GM19455 (cell line): ENCODE data around the gene DGKQ.
A peak's percentile ranks its signal among the peaks of the same experiment; 100 is the strongest.

Experiments used
- ATAC-seq: cut with Tn5 transposase; IDR thresholded peaks from one replicate; pipeline ENCODE4 v1.9.1; 2021; ENCODE audit not compliant: unreplicated experiment

Gene DGKQ

GRCh38 chr4:996997-997374 is 23.6 kb upstream of the DGKQ start:
- no peak for ATAC-seq

- ATAC-seq, result no peak
These were observed 22.9 kb upstream of the DGKQ start for GRCh38 chr4:996030-996996.

DNA sequence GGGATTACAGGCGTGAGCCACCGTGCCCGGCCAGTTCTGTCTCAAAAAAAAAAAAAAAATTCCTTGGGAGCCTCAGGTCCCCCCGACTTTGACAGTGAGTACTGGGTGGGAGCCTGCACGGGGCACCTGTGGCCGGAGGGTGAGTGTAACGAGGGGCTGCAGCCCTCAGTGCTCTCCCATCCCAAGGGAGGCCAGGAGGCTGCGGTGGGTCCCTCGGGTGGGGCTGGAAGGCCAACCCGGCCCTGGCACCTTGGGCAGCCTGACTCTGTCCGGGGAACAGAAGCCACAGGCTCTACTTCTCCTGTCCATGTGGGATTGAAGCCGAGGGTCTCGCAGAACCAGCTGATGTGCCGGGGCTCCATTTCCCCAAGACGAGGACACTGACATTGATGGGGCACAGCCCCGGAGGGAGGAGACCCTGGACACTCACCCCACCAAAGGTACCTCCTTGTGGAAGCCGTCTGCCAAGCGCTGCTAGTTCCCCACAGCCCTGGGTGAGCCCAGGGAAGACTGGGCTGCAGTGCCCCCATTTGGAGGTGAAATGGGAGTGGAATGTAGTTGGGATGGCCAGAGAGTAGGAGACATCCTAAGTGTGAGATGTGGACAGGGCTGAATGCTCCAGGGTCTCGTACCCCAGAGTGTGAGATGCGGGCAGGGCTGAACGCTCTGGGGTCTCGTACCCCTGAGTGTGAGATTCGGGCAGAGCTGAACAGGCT is 22.1 kb upstream of the DGKQ start:
- no peak for ATAC-seq

- no peak for ATAC-seq
These were observed 20.0 kb upstream of the DGKQ start, which contains the start of gene SLC26A1 for GRCh38 chr4:993111-994029. Gene SLC26A1, minus strand, starts transcription at chr4:993404. Its CDS starts 1,701 bp downstream, at chr4:991703.

GRCh38 chr4:992297-993110 is 19.1 kb upstream of the DGKQ start:
- ATAC-seq, result no peak

DNA sequence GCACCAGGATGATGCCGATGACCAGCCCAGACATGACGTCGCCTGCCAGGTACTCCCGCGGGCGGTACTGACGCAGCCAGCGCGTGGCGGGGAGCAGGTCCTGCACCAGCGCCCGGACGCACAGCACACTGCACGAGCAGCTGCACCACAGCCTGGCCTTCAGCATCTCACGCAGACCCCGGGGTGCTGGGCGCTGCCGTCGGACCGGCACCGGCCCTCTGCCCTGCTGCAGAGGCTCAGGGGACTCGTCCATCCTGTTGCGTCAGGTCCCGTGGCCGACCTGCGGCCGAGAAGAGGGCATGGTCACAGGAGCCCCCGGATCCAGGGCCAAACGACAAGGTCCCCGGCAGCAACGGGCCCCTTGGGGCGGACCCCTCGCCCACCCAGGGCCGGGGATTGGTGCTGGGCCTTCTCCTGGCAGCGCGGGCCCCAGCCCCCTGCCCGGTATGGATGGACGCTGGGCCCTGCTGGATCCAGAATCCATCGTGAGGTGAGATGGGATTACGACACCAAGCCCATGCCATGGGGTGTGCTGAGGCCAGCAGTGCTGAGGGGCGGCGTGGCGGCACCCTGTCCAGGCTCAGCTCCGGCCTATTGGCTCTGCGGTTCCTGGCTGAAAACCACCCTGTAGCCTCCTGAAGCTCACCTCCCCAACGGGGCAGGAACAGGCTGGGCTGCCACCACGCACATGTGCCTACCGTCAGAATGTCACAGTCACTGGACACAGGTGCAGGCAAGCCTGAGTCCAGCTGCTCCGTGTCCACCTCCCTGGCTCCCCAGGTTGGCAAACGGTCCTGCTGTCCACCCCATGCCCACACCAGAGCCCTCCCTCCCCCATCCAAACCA is 18.3 kb upstream of the DGKQ start:
- no peak for ATAC-seq

DNA sequence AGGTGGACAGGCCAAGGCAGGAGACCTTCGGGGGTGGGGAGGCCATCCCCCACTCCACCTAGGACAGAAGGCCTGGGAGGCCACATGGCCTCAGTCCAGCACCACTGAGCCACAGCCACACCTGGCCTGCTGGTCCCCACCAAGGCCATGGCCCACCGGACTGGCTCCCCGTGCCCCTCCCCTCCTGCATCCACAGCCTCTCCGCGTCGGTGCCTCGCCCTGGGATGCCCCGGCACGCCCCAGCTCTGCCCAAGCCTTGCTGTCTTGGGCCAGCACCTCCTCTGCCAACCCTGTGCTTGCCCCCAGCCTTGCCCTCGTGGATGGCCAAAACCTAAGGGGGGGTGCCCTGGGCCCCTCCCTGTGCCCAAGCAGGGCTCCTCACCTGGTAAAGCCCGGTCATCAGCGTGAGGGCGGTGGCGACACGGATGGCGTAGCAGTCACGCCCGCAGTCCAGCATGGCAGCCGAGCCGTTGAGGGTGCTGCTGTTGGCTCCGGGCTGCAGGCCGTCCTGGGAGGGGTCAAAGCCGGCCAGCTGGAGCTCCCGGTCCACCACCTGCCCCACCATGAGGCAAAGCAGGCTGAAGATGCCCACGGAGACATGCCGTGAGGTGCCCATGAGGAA is 17.5 kb upstream of the DGKQ start:
- no peak for ATAC-seq

DNA sequence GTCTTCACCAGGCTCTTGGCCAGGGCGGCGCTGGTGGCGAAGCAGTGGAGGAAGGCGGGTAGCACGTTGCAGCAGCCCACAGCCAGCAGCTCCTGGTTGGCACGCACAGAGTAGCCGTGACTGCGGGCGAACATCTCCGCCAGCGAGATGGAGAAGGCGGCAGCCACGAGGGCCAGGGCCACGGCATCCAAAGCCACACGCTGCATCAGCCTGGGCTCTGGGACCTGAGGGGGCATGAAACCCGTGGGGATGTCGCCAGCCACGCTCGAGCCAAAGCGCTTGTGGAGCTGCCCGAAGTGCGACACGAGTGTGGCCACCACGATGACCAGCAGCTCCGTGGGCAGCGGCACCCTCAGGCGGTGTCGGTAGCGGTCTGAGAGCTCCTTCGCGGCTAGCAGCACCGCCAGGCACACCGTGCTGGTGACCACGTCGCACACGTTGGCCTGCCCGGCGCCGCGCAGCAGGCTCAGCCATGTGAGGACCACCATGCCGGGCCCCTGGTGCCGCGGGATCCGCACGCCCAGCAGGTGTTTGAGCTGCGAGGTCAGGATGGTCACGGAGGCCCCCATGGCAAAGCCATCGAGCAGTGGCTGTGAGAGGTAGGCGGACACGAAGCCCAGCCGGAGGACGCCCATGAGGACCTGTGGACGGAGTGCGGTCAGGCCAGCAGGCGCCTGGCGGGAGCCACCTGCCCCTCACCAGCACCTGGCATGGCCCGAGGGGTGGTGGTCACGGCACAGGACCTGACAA is 16.5 kb upstream of the DGKQ start:
- no peak for ATAC-seq

DNA sequence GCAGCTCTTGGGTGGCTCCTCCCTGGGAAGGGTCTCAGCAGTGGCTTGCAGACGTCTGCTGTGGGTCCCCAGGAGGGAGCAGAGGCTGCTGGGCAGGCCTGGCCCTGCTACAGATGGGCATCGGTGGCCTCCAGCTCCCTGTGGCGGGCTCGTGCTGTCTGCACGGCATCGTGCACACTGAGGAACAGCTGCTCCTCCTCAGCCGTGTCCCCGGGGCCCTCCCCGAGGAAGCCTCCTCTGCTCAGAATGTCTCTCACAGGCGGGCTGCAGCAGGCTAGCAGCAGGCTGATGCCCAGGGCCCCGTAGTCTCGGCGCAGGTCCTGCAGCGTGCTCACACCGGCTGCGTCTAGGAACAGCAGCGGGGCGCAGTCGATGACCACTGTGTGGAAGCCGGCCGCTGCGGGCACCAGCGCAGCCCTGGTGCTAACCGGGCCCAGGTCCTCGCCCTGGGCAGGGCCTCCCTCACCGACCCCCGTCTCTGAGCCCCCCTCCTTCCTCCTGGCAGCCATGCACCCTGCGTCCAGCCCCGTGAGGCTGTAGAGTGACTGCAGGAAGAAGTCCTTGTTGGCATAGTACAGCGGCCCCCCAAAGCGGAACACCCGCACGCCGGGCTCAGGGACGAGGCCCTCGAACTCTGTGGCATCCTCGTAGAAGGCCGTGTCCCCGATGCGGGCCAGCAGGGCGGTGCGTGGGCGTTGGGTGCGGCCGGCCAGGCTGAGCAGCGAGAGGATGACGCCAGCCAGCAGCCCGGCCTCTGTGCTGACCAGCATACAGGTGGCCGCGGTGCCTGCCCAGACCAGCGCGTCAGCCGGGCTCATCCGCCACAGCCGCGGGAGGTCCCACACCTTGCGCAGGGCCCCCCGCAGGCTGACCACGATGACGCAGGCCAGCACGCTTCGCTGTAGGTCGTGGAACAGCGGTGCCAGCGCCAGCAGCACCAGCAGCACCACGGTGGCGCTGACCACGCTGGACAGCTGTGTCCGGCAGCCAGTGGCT is 15.7 kb upstream of the DGKQ start:
- no peak for ATAC-seq

DNA sequence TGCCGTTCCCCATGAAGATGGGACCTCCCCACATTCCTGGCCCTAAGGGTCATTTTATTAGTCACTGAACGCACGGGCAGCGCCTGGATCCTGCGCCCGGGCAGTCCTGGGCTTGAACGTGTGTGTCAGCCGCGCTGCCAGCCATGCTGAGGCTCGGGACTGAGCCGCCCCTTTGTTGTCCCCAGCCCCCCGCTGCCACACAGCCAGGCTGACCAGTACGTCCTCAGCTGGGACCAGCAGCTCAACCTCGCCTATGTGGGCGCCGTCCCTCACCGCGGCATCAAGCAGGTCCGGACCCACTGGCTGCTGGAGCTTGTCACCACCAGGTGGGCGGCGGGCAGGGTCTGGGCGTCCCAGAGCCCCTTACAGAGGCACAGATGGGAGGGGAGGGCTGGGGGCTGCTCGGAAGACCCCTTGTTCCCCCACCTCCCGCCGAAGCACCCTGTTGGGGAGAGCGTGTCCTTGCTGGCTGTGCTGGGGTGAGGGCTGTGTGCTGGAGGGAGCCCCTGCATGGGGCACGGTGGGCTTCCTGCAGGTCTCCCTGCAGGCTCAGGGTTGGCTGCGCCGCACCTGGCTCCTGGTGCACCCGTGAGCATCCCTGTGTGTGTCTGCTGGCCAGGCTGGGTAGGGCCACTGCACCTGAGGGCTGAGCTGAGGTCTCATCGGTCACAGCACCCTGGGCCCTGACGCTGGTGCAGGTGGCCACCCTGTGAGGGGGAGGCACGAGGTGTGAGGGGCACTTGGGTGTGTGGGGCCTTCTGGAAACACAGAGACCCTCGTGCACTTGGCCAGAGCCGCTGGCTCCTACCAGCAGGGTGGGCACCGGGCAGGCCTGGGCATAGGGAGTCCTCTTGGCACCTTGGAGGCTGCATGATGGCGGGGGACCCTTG is 14.5 kb upstream of the DGKQ start:
- ATAC-seq, result no peak

DNA sequence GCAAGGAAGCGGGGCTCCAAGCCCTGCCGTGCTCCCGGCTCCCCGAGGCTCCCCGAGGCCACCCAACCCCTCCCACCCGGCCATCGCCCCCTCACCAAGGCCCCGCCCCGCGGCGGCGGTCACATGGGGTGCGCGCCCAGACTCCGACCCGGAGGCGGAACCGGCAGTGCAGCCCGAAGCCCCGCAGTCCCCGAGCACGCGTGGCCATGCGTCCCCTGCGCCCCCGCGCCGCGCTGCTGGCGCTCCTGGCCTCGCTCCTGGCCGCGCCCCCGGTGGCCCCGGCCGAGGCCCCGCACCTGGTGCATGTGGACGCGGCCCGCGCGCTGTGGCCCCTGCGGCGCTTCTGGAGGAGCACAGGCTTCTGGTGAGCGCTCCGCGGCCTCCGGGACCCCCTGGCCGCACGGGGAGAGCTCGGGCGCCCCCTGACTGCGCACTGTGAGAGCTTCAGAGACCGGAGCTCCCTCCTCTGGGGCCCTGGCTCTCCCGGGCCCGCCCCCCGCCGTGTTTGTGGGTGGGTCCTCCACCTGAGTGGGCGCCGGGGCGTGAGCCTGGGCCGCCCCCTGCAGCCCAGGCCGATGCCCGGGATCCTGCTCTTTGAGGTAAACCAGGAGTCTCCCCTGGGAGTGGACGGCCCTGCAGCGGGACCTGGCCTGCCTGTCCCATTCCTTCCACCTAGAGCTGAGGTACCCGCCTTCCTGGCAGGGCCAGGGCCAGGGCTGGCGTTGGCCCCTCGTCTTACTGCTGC is 13.7 kb upstream of the DGKQ start, which contains the start of gene IDUA:
IDUA (plus strand) TSS at position 166 of the 745 bp plus-strand sequence; CDS start at position 207, 41 bp downstream.
- peak; percentile 76 for ATAC-seq

GRCh38 chr4:986428-986878 is 13.1 kb upstream of the DGKQ start:
- ATAC-seq, result peak; percentile 25

GRCh38 chr4:985123-985830 is 11.9 kb upstream of the DGKQ start:
- no peak for ATAC-seq

DNA sequence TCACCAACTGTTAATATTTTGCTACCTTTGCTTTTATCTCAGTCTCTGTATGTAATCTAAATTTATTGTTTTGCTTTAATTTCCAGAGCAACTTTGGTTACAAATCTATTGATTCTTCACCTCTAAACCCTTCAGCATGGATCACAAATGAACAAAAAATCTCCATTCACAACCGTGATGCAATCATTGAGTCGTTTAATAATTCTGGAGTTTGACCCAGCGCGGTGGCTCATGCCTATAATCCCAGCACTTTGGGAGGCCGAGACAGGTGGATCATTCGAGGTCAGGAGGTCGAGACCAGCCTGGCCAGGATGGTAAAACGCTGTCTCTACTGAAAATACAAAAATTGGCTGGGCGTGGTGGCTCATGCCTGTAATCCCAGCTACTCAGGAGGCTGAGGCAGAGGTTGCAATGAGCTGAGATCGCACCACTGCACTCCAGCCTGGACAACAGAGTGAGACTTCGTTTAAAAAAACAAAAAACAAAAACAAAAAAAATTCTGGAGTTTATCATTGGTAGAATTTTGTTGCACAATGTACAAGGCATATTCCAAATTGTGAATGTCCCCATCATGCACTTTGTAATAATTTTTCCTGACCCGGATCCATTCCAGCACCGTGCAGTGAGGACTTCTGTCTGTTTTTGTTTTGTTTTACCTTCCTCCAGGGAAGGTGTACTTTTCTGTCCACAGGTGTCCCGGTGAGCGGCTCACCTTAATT is 11.1 kb upstream of the DGKQ start:
- no peak for ATAC-seq
